Mesodermal cell (in vitro differentiated cells): ENCODE results near the gene KLHL3.

Source experiments
- H3K27ac ChIP-seq: 2 replicates; pipeline ENCODE4 v1.7.0; 2013; ENCODE audit warnings: mild to moderate bottlenecking, low read depth, low read length, moderate library complexity; ENCODE audit not compliant: severe bottlenecking
- H3K36me3 ChIP-seq: 2 replicates; pipeline ENCODE4 v1.7.1; 2013; ENCODE audit warnings: mild to moderate bottlenecking, low read length, moderate library complexity; ENCODE audit not compliant: control insufficient read depth, insufficient read depth
- H3K4me1 ChIP-seq: one replicate; pipeline ENCODE4 v1.7.1; 2013; ENCODE audit warnings: mild to moderate bottlenecking, low read length; ENCODE audit not compliant: insufficient read depth, control insufficient read depth, poor library complexity, severe bottlenecking
- H3K4me3 ChIP-seq: 2 replicates; pipeline ENCODE4 v1.7.0; 2013; ENCODE audit warnings: low read length, control low read depth, mild to moderate bottlenecking; ENCODE audit not compliant: insufficient read depth, poor library complexity, severe bottlenecking; ENCODE audit errors: extremely low read depth
- H3K9me3 ChIP-seq: 2 replicates; pipeline ENCODE4 v1.7.1; 2013; ENCODE audit warnings: mild to moderate bottlenecking, low read length, moderate library complexity; ENCODE audit not compliant: control insufficient read depth
- WGBS, 2 experiments: methylation state at CpG; one replicate each; pipeline ENCODE4 v1.1.5; 2013; ENCODE audit warnings: missing lambda C conversion rate in 2 of 2; ENCODE audit not compliant: insufficient coverage in 2 of 2; 5-methylcytosine and 5-hydroxymethylcytosine counted together

Gene KLHL3

DNA sequence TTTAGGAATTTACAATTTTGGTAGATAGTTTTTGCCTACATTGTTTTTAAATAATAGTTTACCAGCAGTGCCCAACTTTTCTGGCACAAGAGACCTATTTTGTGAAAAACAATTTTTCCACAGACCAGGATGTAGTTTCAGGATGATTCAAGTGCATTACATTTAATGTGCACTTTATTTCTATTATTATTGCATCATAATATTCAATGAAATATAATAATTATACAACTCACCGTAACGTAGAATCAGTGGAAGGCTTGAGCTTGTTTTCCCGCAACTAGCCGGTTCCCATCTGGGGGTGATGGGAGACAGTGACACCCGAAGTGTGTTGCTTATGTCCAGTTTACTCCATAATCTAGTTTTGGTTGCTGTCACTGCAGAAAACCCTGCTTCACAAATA is 21.7 kb upstream of the KLHL3 start:
- H3K4me3 ChIP-seq: no peak overlapping the region
- no peaks in the 10 kb centered on the region for H3K9me3 ChIP-seq
- 82 to 100% methylated on average over 1 to 3 of the region's 5 CpGs for WGBS, 2 experiments
- H3K27ac ChIP-seq: no peak overlapping the region
- H3K36me3 ChIP-seq: peaks cover 11% of the 10 kb centered on the region
- H3K4me1 ChIP-seq: no peaks in the 10 kb centered on the region

DNA sequence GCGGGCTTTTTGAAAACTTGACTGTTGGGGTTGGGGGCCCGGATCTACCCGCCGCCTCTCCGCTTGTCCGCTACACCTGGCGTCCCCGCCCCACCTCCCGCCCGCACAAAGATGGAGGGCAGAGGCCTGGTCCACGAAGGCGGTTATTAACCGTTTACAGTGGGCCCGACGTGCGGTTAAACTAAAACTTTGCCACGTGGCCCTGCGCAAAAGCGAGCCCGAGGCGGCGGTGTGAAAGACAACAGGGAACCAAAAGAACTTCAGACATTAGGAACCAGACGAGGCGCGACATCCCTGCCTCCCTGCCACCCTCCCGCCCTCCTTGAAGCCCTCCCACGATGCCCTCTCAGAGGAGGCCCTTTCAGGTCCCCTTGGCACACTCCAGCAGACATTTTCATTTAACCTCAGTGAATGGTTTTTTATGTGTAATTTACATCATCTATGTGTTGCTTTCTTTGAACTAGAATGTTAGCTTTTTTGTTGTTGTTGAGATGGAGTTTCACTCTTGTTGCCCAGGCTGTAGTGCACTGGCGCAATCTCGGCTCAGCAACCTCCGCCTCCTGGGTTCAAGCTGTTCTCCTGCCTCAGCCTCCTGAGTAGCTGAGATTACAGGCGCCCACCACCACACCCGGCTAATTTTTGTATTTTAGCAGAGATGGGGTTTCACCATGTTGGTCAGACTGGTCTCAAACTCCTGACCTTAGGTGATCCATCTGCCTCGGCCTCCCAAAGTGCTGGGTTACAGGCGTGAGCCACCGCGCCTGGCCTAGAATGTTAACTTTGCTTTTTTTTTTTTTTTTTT is 19.3 kb upstream of the KLHL3 start:
- H3K4me1 ChIP-seq: peaks cover 4% of the 10 kb centered on the region
- H3K36me3 ChIP-seq: peaks cover 28% of the 10 kb centered on the region
- WGBS, 2 experiments: 25 to 32% methylated on average over 28 to 33 of the region's 36 CpGs
- peak overlapping the region; percentile 100 for H3K27ac ChIP-seq
- H3K4me3 ChIP-seq: peak overlapping the region; percentile 89
- no peaks in the 10 kb centered on the region for H3K9me3 ChIP-seq

GRCh38 chr5:137754188-137754960 is 18.5 kb upstream of the KLHL3 start, which contains the start of gene HNRNPA0:
HNRNPA0 (minus strand) TSS chr5:137754363; CDS start chr5:137754066, 297 bp downstream.
- H3K4me1 ChIP-seq: peaks cover 4% of the 10 kb centered on the region
- 0% methylated on average over 48 to 62 of the region's 79 CpGs for WGBS, 2 experiments
- peaks cover 28% of the 10 kb centered on the region for H3K36me3 ChIP-seq
- no peaks in the 10 kb centered on the region for H3K9me3 ChIP-seq
- peak within 1 kb of the TSS; percentile 100 for H3K27ac ChIP-seq
- peak within 1 kb of the TSS; percentile 89 for H3K4me3 ChIP-seq

DNA sequence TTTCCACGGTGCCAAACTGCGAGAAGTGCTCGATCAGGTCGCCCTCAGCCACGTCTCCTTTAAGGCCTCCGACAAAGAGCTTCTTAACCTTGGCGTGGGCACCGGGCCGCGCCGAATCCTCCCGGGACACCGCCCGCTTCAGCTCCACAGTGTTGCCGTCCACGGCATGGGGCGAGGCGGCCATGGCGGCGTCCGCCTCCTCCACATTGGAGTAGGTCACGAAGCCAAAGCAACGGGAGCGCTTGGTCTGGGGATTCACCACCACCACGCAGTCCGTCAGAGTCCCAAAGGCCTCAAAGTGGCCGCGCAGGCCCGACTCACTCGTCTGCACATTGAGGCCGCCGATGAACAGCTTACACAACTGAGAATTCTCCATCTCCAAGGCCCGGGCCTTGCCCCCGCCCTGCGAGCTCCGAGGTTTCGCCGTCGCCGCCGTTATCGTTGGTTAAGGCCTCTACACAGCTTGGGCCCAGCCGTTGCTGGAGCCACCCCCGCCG is 17.9 kb upstream of the KLHL3 start:
- H3K9me3 ChIP-seq: no peaks in the 10 kb centered on the region
- H3K36me3 ChIP-seq: peaks cover 28% of the 10 kb centered on the region
- H3K4me1 ChIP-seq: peaks cover 4% of the 10 kb centered on the region
- H3K27ac ChIP-seq: peak overlapping the region; percentile 100
- 1% methylated on average over 23 to 37 of the region's 45 CpGs for WGBS, 2 experiments
- peak overlapping the region; percentile 89 for H3K4me3 ChIP-seq

DNA sequence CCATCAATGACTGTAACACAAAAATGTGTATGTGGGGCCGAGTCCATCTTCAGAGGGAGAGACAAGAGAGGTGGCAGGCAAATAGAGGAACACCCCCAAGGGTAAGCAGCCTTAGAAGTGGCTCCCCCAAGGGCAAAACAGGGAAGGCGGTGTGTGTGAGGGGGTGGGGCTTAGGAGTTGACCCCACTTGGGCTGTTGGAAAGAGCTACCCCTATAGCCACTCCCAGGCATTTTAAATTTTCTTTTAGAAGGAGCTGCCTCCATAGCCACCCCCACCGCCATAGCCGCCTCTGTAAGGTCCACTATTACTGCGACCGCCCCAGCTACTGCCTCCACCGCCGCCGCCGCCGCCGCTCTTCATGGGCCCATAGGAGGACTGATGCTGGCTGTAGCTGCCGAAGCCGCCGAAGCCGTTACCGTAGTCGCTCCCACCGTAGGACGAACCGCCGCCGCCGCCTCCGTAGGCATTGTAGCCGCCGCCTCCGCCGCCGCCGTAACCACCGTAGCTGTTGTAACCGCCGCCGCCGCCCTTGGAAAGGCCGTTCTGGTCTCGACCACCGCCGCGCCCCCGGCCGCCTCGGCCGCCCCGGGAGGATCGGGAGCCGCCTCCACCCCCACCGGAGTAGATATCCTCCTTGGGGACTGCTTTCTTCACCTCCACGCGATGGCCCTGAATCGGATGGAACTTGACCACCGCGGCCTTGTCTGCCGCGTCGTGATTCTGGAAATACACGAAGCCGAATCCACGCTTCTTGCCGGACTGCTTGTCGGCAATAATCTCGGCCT is 17.2 kb upstream of the KLHL3 start:
- peak overlapping the region; percentile 100 for H3K27ac ChIP-seq
- no peaks in the 10 kb centered on the region for H3K9me3 ChIP-seq
- H3K4me1 ChIP-seq: peaks cover 4% of the 10 kb centered on the region
- H3K36me3 ChIP-seq: peaks cover 28% of the 10 kb centered on the region
- peak overlapping the region; percentile 89 for H3K4me3 ChIP-seq
- WGBS, 2 experiments: 0 to 1% methylated on average over 51 to 57 of the region's 63 CpGs

DNA sequence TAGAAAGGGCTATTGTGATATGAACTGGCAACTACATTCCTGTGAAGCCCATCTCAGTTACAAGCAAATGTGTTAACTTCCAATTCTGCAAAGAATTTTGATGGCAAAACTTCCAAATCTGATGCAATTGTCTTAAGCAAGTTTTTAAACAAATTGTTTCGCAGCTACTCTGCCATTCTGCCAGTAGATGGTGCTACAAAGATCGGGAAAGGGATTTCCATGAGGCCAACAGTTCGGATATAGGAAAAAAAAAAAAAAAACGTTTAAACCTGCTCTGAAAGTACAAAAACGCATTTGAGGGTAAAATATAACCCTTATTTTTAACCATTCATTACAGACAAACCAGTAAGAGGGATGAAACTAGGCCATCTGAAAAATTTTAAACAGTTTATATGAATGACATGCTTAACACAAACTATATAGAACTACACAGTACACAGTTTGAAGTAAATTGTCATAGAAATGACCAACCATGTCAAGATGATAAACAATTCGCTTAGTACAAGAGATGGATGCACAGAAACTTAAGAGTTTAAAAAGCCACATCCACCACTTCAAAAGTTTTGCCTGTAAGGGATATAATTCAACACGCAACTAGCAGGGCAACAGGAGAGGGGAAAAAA is 16.1 kb upstream of the KLHL3 start:
- peak overlapping the region; percentile 89 for H3K4me3 ChIP-seq
- 0% methylated on average over 1 of the region's 7 CpGs for WGBS, 2 experiments
- peak overlapping the region; percentile 18 for H3K27ac ChIP-seq
- peaks cover 28% of the 10 kb centered on the region for H3K36me3 ChIP-seq
- H3K9me3 ChIP-seq: no peaks in the 10 kb centered on the region
- H3K4me1 ChIP-seq: peaks cover 4% of the 10 kb centered on the region

- peaks cover 28% of the 10 kb centered on the region for H3K36me3 ChIP-seq
- peaks cover 4% of the 10 kb centered on the region for H3K4me1 ChIP-seq
- H3K27ac ChIP-seq: no peak overlapping the region
- H3K4me3 ChIP-seq: peak overlapping the region; percentile 89
- WGBS, 2 experiments: no CpG with 5 or more reads among the region's 1 CpG
- H3K9me3 ChIP-seq: no peaks in the 10 kb centered on the region
These were observed 14.5 kb upstream of the KLHL3 start for GRCh38 chr5:137750436-137750835.

DNA sequence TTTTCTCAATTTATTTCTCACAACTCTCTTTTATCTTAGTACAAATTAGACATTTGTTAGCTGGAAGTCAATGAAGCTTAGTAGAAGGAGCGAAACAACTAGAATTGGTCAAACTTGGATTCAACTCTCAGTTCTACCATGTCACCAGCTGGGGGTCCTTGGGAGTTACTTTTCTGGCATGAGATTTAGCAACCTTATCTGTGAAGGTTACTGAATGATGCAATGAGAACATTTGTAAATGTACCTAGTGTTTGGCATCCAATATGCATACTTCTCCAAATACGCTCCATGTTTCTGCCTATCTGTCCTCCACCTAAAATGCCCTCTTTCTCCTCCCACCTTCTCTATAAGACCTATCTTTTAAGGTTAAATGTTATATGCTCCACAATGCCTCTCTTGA is 12.0 kb upstream of the KLHL3 start:
- Histone ChIP-seq H3K4me3 (no peak overlapping the region), H3K27ac (no peak overlapping the region), H3K36me3 (peaks cover 19% of the 10 kb centered on the region), H3K4me1 (peaks cover 4% of the 10 kb centered on the region), H3K9me3 (no peaks in the 10 kb centered on the region)
- 100% methylated on average over 1 of the region's 2 CpGs; no CpG with 5 or more reads in 1 of the 2 experiments for WGBS, 2 experiments

GRCh38 chr5:137743031-137743640 is 7.2 kb upstream of the KLHL3 start:
- 100% methylated on average over 1 of the region's 4 CpGs; no CpG with 5 or more reads in 1 of the 2 experiments for WGBS, 2 experiments
- H3K9me3 ChIP-seq: no peaks in the 10 kb centered on the region
- no peak overlapping the region for H3K27ac ChIP-seq
- no peak overlapping the region for H3K4me3 ChIP-seq
- no peaks in the 10 kb centered on the region for H3K4me1 ChIP-seq
- no peaks in the 10 kb centered on the region for H3K36me3 ChIP-seq
